IMR-90 (cell line): ENCODE data around the gene ENOX2. TPM values are rescaled to one million over a fixed set of nuclear protein-coding genes. Genes with fewer than 3 reads are reported as not detected.

Source experiments
- ATAC-seq: fragments of 200-7000 bp; cut with Tn5 transposase; 2 replicates; pipeline ENCODE4 v1.9.1; 2020; ENCODE audit warnings: low read depth, mild to moderate bottlenecking, moderate library complexity
- BruUV-seq: library from RNA; stranded (reverse); fragments of 400-500 nt; replicated peaks from 2 replicates; lab custom pipeline; 2021; lab: Mats Ljungman, UMichigan
- CTCF ChIA-PET: fragments of 300-600 bp; formaldehyde crosslinking; extraction: SDS; loops from one replicate; lab custom pipeline; 2021; ENCODE audit warnings: antibody characterized with exemption; lab: Yijun Ruan, JAX
- POLR2A ChIA-PET: fragments of 300-600 bp; sonication (Branson Sonifier 250); formaldehyde crosslinking; loops from one replicate; lab custom pipeline; 2022; ENCODE audit warnings: antibody characterized with exemption; ENCODE audit not compliant: unreplicated experiment; lab: Charles Lee
- DNase-seq: peaks from one replicate; pipeline ENCODE4 v3.0.0; 2013
- H2AFZ ChIP-seq: replicated peaks from 2 replicates; pipeline ENCODE3; 2013; ENCODE audit warnings: low read length, mild to moderate bottlenecking; ENCODE audit not compliant: poor library complexity
- H2AK5ac ChIP-seq: 2 replicates; pipeline ENCODE4 v1.6.1; 2013; ENCODE audit warnings: low read depth, low read length, inconsistent platforms
- H2AK9ac ChIP-seq: replicated peaks from 2 replicates; pipeline ENCODE3; 2013; ENCODE audit warnings: mild to moderate bottlenecking, low read depth, low read length, moderate library complexity; ENCODE audit not compliant: poor library complexity
- H2BK120ac ChIP-seq: 2 replicates; pipeline ENCODE4 v1.6.1; 2013; ENCODE audit warnings: low read depth, low read length, inconsistent platforms
- H2BK15ac ChIP-seq: 3 replicates; pipeline ENCODE4 v1.6.1; 2013; ENCODE audit warnings: low read depth, low read length, inconsistent platforms
- H2BK20ac ChIP-seq: 2 replicates; pipeline ENCODE4 v1.6.1; 2013; ENCODE audit warnings: low read depth, mild to moderate bottlenecking, inconsistent platforms, low read length, moderate library complexity
- H2BK5ac ChIP-seq: 2 replicates; pipeline ENCODE4 v1.6.1; 2013; ENCODE audit warnings: mild to moderate bottlenecking, low read depth, low read length, inconsistent platforms; ENCODE audit not compliant: poor library complexity, severe bottlenecking
- H3K14ac ChIP-seq: replicated peaks from 2 replicates; pipeline ENCODE4 v1.6.1; 2013; ENCODE audit warnings: low read depth, low read length, inconsistent platforms
- H3K18ac ChIP-seq: 2 replicates; pipeline ENCODE4 v1.6.1; 2013; ENCODE audit warnings: low read depth, low read length, control low read depth
- H3K23ac ChIP-seq: 2 replicates; pipeline ENCODE4 v1.6.1; 2013; ENCODE audit warnings: low read depth, low read length, inconsistent platforms
- H3K27ac ChIP-seq: 2 replicates; pipeline ENCODE4 v1.5.1; 2013; ENCODE audit warnings: mild to moderate bottlenecking, control low read depth, low read length; ENCODE audit not compliant: insufficient read depth
- H3K27me3 ChIP-seq: 2 replicates; pipeline ENCODE4 v1.6.1; 2013; ENCODE audit warnings: low read length; ENCODE audit not compliant: control insufficient read depth, insufficient read depth
- H3K36me3 ChIP-seq: 2 replicates; pipeline ENCODE4 v1.6.1; 2013; ENCODE audit warnings: low read length, mixed read lengths; ENCODE audit not compliant: control insufficient read depth, insufficient read depth
- H3K4ac ChIP-seq: 2 replicates; pipeline ENCODE4 v1.6.1; 2013; ENCODE audit warnings: low read depth, low read length, inconsistent platforms
- H3K4me1 ChIP-seq: 2 replicates; pipeline ENCODE4 v1.6.1; 2013; ENCODE audit warnings: low read length, mixed read lengths; ENCODE audit not compliant: control insufficient read depth, insufficient read depth
- H3K4me2 ChIP-seq: 2 replicates; pipeline ENCODE4 v1.6.1; 2013; ENCODE audit warnings: low read depth, mild to moderate bottlenecking, control low read depth, low read length, moderate library complexity
- H3K4me3 ChIP-seq: 2 replicates; pipeline ENCODE4 v1.5.1; 2013; ENCODE audit warnings: low read depth, mild to moderate bottlenecking, control low read depth, low read length, moderate library complexity; ENCODE audit not compliant: insufficient read depth
- H3K56ac ChIP-seq: 2 replicates; pipeline ENCODE4 v1.6.1; 2013; ENCODE audit warnings: low read length, inconsistent platforms; ENCODE audit not compliant: insufficient read depth; ENCODE audit errors: extremely low read depth
- H3K79me1 ChIP-seq, 2 experiments: 2 replicates each; pipeline ENCODE4 v1.6.1; 2013; ENCODE audit warnings: low read length in 2 of 2, inconsistent platforms in 1 of 2, low read depth in 1 of 2
- H3K9ac ChIP-seq: 2 replicates; pipeline ENCODE4 v1.6.1; 2013; ENCODE audit warnings: low read depth, low read length, control low read depth
- H3K9me1 ChIP-seq: 2 replicates; pipeline ENCODE4 v1.6.1; 2013; ENCODE audit warnings: low read length, inconsistent platforms; ENCODE audit not compliant: insufficient read depth
- H3K9me3 ChIP-seq: 2 replicates; pipeline ENCODE4 v1.6.1; 2013; ENCODE audit warnings: low read length; ENCODE audit not compliant: control insufficient read depth, insufficient read depth
- H4K20me1 ChIP-seq: 2 replicates; pipeline ENCODE4 v1.6.1; 2013; ENCODE audit warnings: low read length, inconsistent platforms; ENCODE audit not compliant: insufficient read depth
- H4K5ac ChIP-seq: 2 replicates; pipeline ENCODE4 v1.6.1; 2013; ENCODE audit warnings: mild to moderate bottlenecking, low read depth, low read length, control low read depth
- H4K8ac ChIP-seq, 2 experiments: 2 replicates each; pipeline ENCODE4 v1.6.1; 2013; ENCODE audit warnings: low read depth in 2 of 2, low read length in 2 of 2, control low read depth in 1 of 2, inconsistent platforms in 1 of 2
- H4K91ac ChIP-seq: 2 replicates; pipeline ENCODE4 v1.6.1; 2013; ENCODE audit warnings: low read depth, low read length, inconsistent platforms; ENCODE audit not compliant: insufficient read depth
- BHLHE40 ChIP-seq: fragments of 150-350 bp; IDR thresholded peaks from 2 replicates; pipeline ENCODE4 v1.6.1; 2016; ENCODE audit warnings: mild to moderate bottlenecking, low read depth, low read length
- CEBPB ChIP-seq: IDR thresholded peaks from 2 replicates; pipeline ENCODE4 v1.6.1; 2012; ENCODE audit warnings: low read depth, low read length, improper control_type of control experiment
- MAZ ChIP-seq: IDR thresholded peaks from 2 replicates; pipeline ENCODE4 v1.6.1; 2012; ENCODE audit warnings: low read depth, mild to moderate bottlenecking, low read length, improper control_type of control experiment, moderate library complexity, borderline replicate concordance
- MXI1 ChIP-seq: IDR thresholded peaks from 2 replicates; pipeline ENCODE4 v1.6.1; 2012; ENCODE audit warnings: low read depth, mild to moderate bottlenecking, low read length, moderate library complexity, borderline replicate concordance
- NFE2L2 ChIP-seq: fragments of 150-350 bp; IDR thresholded peaks from 2 replicates; pipeline ENCODE4 v1.6.1; 2016; ENCODE audit warnings: low read depth, mild to moderate bottlenecking, low read length
- POLR2A ChIP-seq: IDR thresholded peaks from 2 replicates; pipeline ENCODE4 v1.6.1; 2012; ENCODE audit warnings: mild to moderate bottlenecking, low read depth, low read length
- RAD21 ChIP-seq: IDR thresholded peaks from 2 replicates; pipeline ENCODE4 v1.6.1; 2012; ENCODE audit warnings: low read length, improper control_type of control experiment
- SMC3 ChIP-seq: fragments of 150-350 bp; IDR thresholded peaks from 2 replicates; pipeline ENCODE4 v1.6.1; 2016; ENCODE audit warnings: low read depth, mild to moderate bottlenecking, antibody characterized with exemption, low read length, moderate library complexity
- WGBS, 2 experiments: methylation state at CpG; one replicate each; pipeline versions ENCODE4 v1.1.5 to v1.1.7; 2013; ENCODE audit warnings: missing lambda C conversion rate in 2 of 2; ENCODE audit not compliant: insufficient read length in 1 of 2; ENCODE audit errors: extremely low coverage in 2 of 2; 5-methylcytosine and 5-hydroxymethylcytosine counted together
- dilution Hi-C: fragments of 300-500 bp; cut with HindIII; formaldehyde crosslinking; loops from one replicate; pipeline ENCODE4 v1.14.3; 2018; ENCODE audit warnings: low sequenced_read_pairs; ENCODE audit not compliant: unreplicated experiment
- in situ Hi-C: fragments of 300-500 bp; cut with MboI; formaldehyde crosslinking; loops from 3 replicates; pipeline ENCODE4 v1.14.3; 2019; ENCODE audit warnings: low sequenced_read_pairs, inconsistent platforms, mixed read lengths
- intact Hi-C: fragments of 100-400 bp; cut with micrococcal nuclease; formaldehyde crosslinking; loops from 2 replicates; pipeline ENCODE4 v1.10.0; 2022
- polyA plus RNA-seq, 3 experiments: library from polyadenylated mRNA; depleted of rRNA; stranded (reverse); fragments of >200 nt; gene quantifications; 2 replicates each; pipeline ENCODE4 v1.2.3, GENCODE V29; 2012; ENCODE audit warnings: low replicate concordance in 1 of 3
- total RNA-seq: library from RNA; depleted of rRNA; stranded (reverse); fragments of >200 nt; gene quantifications from 2 replicates; pipeline ENCODE4 v1.2.3, GENCODE V29; 2012
- TF ChIP-seq, protein P1 (sequence below): fragments of 150-350 bp; IDR thresholded peaks from 2 replicates; pipeline ENCODE4 v1.6.1; 2017; ENCODE audit warnings: mild to moderate bottlenecking, antibody characterized with exemption, low read length, low read depth
- TF ChIP-seq, protein P2 (sequence below): conservative IDR thresholded peaks from 2 replicates; pipeline ENCODE4 v1.5.1; 2012; ENCODE audit warnings: mild to moderate bottlenecking, low read depth, low read length, improper control_type of control experiment

The ENOX2 gene
- total and polyA plus RNA-seq, 2 of the 4 experiments (the other 2 are of a cell fraction), result 6.3 to 11.8 TPM

DNA sequence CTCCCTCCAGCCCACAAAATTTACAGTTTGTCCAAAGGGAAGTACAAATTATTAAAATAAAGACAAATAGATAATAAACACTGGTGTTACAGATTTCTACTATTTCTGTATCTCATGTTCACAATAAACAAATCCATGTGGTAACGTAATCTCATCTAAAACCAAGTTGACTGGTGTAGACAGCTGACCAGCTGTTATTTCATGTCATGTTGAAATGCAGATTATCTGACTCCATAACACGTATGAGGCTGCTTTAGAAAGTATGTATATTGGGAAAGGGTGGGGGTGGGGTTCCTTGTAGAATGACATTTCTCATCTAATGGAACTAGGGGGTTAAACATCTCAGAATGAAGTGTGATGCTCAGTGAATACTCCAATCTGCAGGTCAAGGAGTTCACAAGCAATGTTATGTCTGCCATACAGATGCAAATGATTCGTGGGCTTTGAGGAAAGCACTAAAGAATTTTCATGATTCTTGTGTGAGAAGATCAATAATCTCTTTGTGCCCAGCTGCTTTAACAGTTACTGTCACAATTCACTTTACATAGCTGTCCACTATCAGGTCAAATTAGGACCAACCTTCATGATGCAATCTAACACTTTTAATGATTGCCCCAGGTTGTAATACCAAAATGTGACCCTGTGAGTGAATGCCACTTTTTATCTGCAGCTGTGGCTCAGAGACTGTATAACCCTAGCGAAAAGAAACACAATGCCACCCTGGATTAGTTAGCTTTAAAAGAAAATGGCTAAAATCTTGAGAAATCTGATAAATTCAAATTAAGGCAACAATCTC lies 114.0 kb downstream of the ENOX2 start:
- ATAC-seq (no peak), DNase-seq (peak; percentile 3)
- no peak overlapping the region for H2BK5ac ChIP-seq
- H4K5ac ChIP-seq, result no peak overlapping the region
- no peak overlapping the region for H3K4me2 ChIP-seq
- H2AFZ ChIP-seq, result no peak overlapping the region
- H3K27ac ChIP-seq, result no peak overlapping the region
- in situ Hi-C loops, result no loop called here
- H3K4ac ChIP-seq, result no peak overlapping the region
- no TSS peak for BruUV-seq
- no peaks in the 10 kb centered on the region; the same call in 1 of the 2 replicates for H3K27me3 ChIP-seq
- H4K8ac ChIP-seq, result no peak overlapping the region
- no peak overlapping the region for H3K23ac ChIP-seq
- H3K4me3 ChIP-seq, result no peak overlapping the region
- no peak overlapping the region for H3K9ac ChIP-seq
- no peak overlapping the region for H2AK5ac ChIP-seq
- dilution Hi-C loops, result no loop called here
- H3K4me1 ChIP-seq, result no peaks in the 10 kb centered on the region
- intact Hi-C loops, result no loop called here
- CTCF ChIA-PET, result no interaction called here
- H3K9me3 ChIP-seq, result no peaks in the 10 kb centered on the region
- H3K56ac ChIP-seq, result no peak overlapping the region
- H4K20me1 ChIP-seq, result no peaks in the 10 kb centered on the region
- no peak overlapping the region for H2AK9ac ChIP-seq
- WGBS, 2 experiments, result no CpG with 5 or more reads among the region's 4 CpGs
- H3K14ac ChIP-seq, result no peak overlapping the region
- no peak overlapping the region for H4K91ac ChIP-seq
- TF ChIP-seq SMC3, result no peak
- no peak for TF ChIP-seq MAZ
- TF ChIP-seq POLR2A, result no peak
- TF ChIP-seq, protein P1, sequence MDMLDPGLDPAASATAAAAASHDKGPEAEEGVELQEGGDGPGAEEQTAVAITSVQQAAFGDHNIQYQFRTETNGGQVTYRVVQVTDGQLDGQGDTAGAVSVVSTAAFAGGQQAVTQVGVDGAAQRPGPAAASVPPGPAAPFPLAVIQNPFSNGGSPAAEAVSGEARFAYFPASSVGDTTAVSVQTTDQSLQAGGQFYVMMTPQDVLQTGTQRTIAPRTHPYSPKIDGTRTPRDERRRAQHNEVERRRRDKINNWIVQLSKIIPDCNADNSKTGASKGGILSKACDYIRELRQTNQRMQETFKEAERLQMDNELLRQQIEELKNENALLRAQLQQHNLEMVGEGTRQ, result no peak
- TF ChIP-seq, protein P2, sequence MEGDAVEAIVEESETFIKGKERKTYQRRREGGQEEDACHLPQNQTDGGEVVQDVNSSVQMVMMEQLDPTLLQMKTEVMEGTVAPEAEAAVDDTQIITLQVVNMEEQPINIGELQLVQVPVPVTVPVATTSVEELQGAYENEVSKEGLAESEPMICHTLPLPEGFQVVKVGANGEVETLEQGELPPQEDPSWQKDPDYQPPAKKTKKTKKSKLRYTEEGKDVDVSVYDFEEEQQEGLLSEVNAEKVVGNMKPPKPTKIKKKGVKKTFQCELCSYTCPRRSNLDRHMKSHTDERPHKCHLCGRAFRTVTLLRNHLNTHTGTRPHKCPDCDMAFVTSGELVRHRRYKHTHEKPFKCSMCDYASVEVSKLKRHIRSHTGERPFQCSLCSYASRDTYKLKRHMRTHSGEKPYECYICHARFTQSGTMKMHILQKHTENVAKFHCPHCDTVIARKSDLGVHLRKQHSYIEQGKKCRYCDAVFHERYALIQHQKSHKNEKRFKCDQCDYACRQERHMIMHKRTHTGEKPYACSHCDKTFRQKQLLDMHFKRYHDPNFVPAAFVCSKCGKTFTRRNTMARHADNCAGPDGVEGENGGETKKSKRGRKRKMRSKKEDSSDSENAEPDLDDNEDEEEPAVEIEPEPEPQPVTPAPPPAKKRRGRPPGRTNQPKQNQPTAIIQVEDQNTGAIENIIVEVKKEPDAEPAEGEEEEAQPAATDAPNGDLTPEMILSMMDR, result no peak
- TF ChIP-seq MXI1, result no peak
- TF ChIP-seq RAD21, result no peak
- TF ChIP-seq BHLHE40, result no peak
- no peak for TF ChIP-seq CEBPB
- no peak for TF ChIP-seq NFE2L2
- H2BK20ac ChIP-seq, result no peak overlapping the region
- no peaks in the 10 kb centered on the region for H3K9me1 ChIP-seq
- POLR2A ChIA-PET, result no interaction called here
- H3K18ac ChIP-seq, result no peak overlapping the region
- no peaks in the 10 kb centered on the region for H3K79me1 ChIP-seq
- H2BK15ac ChIP-seq, result no peak overlapping the region
- no peak overlapping the region for H2BK120ac ChIP-seq
- H3K36me3 ChIP-seq, result no peaks in the 10 kb centered on the region
